ENCODE measurements around the gene PRKCB.

GRCh38 chr16:24035127-24035842, 199.5 kb downstream of the PRKCB start:
- TF ChIP-seq, protein P1, sequence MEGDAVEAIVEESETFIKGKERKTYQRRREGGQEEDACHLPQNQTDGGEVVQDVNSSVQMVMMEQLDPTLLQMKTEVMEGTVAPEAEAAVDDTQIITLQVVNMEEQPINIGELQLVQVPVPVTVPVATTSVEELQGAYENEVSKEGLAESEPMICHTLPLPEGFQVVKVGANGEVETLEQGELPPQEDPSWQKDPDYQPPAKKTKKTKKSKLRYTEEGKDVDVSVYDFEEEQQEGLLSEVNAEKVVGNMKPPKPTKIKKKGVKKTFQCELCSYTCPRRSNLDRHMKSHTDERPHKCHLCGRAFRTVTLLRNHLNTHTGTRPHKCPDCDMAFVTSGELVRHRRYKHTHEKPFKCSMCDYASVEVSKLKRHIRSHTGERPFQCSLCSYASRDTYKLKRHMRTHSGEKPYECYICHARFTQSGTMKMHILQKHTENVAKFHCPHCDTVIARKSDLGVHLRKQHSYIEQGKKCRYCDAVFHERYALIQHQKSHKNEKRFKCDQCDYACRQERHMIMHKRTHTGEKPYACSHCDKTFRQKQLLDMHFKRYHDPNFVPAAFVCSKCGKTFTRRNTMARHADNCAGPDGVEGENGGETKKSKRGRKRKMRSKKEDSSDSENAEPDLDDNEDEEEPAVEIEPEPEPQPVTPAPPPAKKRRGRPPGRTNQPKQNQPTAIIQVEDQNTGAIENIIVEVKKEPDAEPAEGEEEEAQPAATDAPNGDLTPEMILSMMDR (IDR thresholded peaks at IDR 0.05): no peak
- TF ChIP-seq POLR2A (IDR thresholded peaks at IDR 0.05) (no peak), EP300 (IDR thresholded peaks at IDR 0.05) (no peak)

Data from ovary (tissue), 3 donors.